Mononuclear cell (primary cell): Measurements from ENCODE around the gene TANGO2. TPM values are rescaled to one million over a fixed set of nuclear protein-coding genes. Genes with fewer than 3 reads are reported as not detected.

ENCODE experiments used
- H3K27me3 ChIP-seq: 2 replicates; pipeline ENCODE4 v1.6.0; 2011; ENCODE audit warnings: low read length, control low read depth; ENCODE audit not compliant: insufficient read depth
- H3K4me1 ChIP-seq: 2 replicates; pipeline ENCODE4 v1.5.1; 2011; ENCODE audit warnings: mild to moderate bottlenecking, low read length, control low read depth; ENCODE audit not compliant: insufficient read depth
- H3K4me3 ChIP-seq: 2 replicates; pipeline ENCODE4 v1.5.1; 2011; ENCODE audit warnings: mild to moderate bottlenecking, low read length, moderate library complexity
- H3K9me3 ChIP-seq: 2 replicates; pipeline ENCODE4 v1.5.1; 2011; ENCODE audit warnings: low read depth, mild to moderate bottlenecking, control low read depth, low read length
- total RNA-seq: library from RNA; depleted of rRNA; stranded (reverse); fragments of >200 nt; gene quantifications from one replicate; pipeline ENCODE4 v1.2.3, GENCODE V29; 2012

The TANGO2 gene
- total RNA-seq, 1 donor: 20.1 TPM

GRCh38 chr22:19989725-19990067 lies 31.2 kb upstream of the TANGO2 start:
- Histone ChIP-seq H3K4me1 (peaks cover 10% of the 10 kb centered on the region), H3K4me3 (no peak overlapping the region), H3K27me3 (no peaks in the 10 kb centered on the region), H3K9me3 (no peaks in the 10 kb centered on the region)

DNA sequence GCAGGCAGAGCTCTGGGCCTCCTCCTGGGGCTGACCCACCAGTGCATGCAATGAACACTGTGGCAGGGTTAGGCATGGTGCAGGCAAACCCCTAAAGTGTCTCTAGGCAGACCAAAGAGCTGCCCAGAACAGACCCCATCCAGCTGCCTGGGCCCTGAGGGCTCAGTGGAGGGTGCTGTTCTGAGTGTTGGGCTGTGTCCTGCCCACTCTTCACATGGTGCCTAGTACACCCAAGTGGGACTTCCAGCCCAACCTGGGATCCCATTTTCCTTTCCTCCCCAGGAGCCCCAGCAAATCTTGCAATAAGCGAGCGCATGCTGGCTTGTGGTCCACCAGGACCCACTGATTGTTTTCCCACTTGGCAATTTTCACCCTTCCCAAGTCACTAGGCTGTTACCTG lies 30.7 kb upstream of the TANGO2 start:
- H3K4me1 ChIP-seq: peaks cover 10% of the 10 kb centered on the region
- no peaks in the 10 kb centered on the region for H3K9me3 ChIP-seq
- no peak overlapping the region for H3K4me3 ChIP-seq
- H3K27me3 ChIP-seq: no peaks in the 10 kb centered on the region

DNA sequence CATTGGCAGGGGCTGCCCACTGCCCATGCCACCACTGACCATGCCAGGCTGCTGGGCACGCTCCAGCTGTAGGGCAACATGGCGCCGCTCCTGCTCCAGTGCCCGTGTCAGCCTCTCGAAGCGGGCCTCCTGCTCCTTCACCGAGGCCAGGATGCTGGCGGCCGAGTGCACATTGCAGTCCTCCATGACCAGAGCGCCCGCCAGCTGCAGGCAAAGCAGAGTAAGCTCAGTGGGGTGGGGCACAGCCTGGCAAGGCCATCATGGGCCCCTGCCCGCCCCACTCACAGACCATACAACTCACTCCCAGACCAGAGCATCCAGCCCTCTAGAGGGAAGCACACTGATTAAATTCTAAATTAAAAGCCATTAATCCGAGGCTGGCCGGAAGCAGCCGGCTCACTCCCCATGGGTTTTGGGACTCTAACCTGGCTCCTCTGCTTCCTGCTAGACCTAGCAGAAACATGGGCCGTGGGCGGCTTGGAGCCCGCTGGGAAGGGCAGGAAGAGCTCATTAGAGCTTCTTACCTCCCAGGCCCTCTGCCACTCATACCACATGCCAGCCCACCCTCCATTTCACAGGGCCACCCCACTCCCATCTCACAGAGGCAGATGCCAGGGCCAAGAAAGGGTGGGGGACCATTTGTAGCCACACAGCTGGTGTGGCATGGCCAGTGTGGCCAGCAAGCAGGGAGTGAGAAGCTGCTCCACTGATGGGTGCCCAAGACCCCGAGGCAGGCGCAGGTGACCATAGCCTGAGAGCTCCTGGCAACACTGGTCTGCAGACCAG lies 30.1 kb upstream of the TANGO2 start:
- no peak overlapping the region for H3K4me3 ChIP-seq
- peaks cover 10% of the 10 kb centered on the region for H3K4me1 ChIP-seq
- H3K9me3 ChIP-seq: no peaks in the 10 kb centered on the region
- H3K27me3 ChIP-seq: no peaks in the 10 kb centered on the region

DNA sequence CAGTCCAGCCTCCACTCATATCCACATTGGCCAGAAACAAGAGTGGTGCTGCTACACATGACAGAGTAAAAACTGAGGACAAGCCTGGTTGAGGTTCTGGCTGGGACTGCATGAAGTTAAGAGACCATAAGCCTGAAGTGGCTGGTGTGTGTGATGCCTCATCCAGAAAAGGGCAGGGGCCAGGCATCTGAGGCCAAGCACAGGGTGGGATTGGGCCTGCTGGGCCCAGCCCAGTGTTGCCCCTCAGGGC lies 29.6 kb upstream of the TANGO2 start:
- Histone ChIP-seq H3K4me3 (no peak overlapping the region), H3K27me3 (no peaks in the 10 kb centered on the region), H3K4me1 (peaks cover 5% of the 10 kb centered on the region), H3K9me3 (no peaks in the 10 kb centered on the region)

- no peak overlapping the region for H3K4me3 ChIP-seq
- peaks cover under 1% of the 10 kb centered on the region for H3K4me1 ChIP-seq
- no peaks in the 10 kb centered on the region for H3K9me3 ChIP-seq
- no peaks in the 10 kb centered on the region for H3K27me3 ChIP-seq
Measured at GRCh38 chr22:19991645-19992451, 29.1 kb upstream of the TANGO2 start.

- Histone ChIP-seq H3K27me3 (no peaks in the 10 kb centered on the region), H3K9me3 (no peaks in the 10 kb centered on the region), H3K4me1 (no peaks in the 10 kb centered on the region), H3K4me3 (no peak overlapping the region)
Measured at GRCh38 chr22:19992481-19992911, 28.4 kb upstream of the TANGO2 start.

DNA sequence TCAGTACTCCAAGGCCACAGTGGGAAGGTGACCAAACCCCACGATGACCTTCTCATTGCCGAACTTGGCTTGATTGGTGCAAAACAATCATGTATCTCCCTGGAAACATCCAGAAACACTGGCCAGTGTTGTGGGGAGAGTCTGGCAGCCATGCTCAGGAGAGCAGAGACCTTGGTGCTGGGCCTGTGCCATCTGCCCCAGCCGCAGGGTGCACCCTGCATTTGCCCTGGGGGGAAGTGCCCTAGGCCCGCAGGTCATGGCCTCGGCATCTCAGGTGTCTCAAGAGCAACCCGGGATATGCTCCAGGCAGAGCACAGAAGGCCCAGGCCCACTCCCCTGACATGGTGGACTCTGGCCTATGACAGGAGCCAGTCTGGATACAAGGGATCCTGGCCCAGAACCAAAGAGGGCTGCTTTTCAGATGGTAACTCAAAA lies 28.0 kb upstream of the TANGO2 start:
- no peaks in the 10 kb centered on the region for H3K9me3 ChIP-seq
- H3K4me3 ChIP-seq: no peak overlapping the region
- no peaks in the 10 kb centered on the region for H3K27me3 ChIP-seq
- H3K4me1 ChIP-seq: no peaks in the 10 kb centered on the region

DNA sequence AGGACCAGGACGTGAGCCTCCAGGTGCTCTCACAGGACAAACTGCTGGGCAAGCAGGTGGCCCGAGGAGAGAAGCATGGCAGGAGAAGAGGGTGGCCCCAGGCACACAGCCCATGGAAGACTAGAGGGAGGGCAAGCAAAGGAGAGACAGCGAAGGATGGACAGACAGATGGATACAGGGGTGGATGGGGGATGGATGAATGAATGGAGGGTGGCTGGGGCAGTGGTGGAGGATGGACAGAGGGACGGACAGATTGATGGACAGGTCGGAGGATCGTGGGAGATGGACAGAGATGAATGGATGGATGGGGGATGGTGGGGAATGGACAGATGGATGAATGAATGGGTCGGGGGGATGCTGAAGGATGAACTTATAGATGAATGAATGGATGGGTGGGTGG lies 27.0 kb upstream of the TANGO2 start:
- Histone ChIP-seq H3K9me3 (no peaks in the 10 kb centered on the region), H3K4me1 (no peaks in the 10 kb centered on the region), H3K4me3 (no peak overlapping the region), H3K27me3 (no peaks in the 10 kb centered on the region)

DNA sequence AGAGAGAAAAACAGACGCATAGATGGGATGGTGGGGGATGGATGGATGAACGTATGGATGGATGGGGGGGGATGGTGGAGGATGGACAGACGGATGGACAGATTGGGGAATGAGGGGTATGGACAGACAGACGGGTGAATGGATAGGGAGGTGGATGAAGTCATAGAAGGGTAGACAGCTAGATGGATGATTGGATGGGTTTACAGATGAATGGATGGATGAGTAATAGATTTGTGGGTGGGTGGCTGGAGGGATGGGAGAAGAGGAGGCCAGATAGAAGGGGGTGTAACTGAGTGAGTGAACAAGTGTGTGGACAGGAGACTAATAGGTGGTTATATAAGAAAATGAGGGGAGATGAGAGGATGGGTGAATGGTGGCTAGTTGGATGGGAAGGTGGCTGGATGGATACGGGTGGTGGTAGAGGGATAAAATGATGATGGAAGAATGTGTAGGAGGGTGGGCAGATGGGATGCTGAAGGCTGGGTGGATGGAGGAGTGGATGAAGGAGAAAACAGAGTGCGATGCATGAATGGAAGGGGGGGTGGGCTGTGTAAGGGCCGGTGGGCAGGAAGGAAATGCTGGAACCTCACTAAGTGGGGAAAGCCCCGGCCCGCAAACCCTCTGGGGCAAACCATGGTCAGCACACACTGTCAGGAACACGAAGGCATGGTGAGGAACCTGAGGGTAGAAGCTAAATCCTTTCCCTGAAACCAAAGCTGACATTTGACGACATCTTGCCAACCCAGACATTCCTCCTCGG lies 25.9 kb upstream of the TANGO2 start:
- H3K4me1 ChIP-seq: no peaks in the 10 kb centered on the region
- H3K4me3 ChIP-seq: no peak overlapping the region
- H3K27me3 ChIP-seq: no peaks in the 10 kb centered on the region
- H3K9me3 ChIP-seq: no peaks in the 10 kb centered on the region

DNA sequence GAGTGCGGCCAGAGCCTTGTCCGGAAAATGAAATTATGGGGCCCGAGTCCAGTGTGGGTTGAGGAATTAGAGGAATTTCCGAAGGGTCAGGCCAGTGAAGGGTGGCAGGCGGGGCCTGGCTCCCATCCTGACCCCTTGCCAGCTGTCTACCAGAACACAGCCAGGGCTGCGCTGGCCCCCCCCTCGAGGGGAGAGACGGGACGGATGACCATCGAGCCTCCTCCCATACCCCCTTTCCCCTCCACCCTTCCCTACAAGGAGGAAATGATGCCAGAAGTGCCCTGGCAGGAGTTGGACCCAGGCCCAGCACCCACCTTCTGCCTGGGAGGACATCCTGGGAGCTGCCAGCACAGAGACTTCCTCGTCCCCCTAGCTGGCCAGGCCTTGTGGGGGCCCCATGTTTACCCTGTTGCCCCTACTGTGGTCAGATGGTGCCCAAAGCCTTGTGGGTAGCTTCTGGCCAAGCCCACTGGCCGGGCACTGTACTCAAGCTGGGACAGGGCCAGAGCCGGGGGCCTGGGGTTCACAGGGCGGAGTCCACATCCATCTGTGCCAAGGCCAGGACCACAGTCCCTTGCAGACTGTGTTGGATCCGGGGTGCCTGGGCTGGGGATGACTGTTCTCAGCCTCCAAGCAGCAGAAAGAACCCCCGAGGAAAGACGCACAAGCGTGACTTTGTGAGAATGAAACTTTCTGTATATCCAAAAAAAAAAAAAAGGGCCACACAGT lies 25.1 kb upstream of the TANGO2 start:
- no peaks in the 10 kb centered on the region for H3K9me3 ChIP-seq
- H3K4me3 ChIP-seq: no peak overlapping the region
- no peaks in the 10 kb centered on the region for H3K4me1 ChIP-seq
- no peaks in the 10 kb centered on the region for H3K27me3 ChIP-seq

DNA sequence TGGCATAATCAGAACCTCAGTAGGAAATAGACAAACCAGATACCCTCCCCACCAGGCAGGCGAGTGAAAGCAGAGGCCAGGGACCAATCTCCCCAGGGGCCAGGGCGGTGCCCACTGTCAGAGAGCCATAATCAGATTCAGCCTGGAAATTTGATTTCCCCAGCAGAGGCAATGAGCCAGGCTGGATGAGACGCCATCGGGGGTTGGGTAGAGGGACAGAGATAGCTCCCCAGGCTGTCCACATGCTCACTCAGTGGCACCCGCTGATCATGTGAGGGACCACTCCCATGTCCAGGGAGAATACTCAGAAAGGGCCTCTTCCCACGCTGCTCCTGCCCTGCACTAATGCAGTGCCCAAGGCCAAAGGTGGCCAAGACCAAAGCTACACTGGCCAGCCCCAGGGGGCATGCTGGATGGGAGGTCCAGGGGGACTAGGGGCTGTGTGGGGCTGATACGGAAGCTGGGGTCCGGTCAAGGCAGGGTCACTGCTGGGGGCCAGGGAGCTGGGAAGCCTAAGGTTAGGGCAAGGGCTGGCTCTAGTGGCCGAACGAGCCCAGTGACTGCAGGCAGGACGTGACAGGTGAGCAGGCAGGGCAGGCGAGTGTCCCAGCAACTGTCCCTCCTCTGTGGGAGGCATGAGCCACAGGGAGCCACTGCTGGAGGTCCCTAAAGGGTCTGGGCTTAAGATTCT lies 24.1 kb upstream of the TANGO2 start:
- no peaks in the 10 kb centered on the region for H3K4me1 ChIP-seq
- H3K27me3 ChIP-seq: no peaks in the 10 kb centered on the region
- no peaks in the 10 kb centered on the region for H3K9me3 ChIP-seq
- no peak overlapping the region for H3K4me3 ChIP-seq

- Histone ChIP-seq H3K27me3 (no peaks in the 10 kb centered on the region), H3K9me3 (no peaks in the 10 kb centered on the region), H3K4me3 (no peak overlapping the region), H3K4me1 (no peaks in the 10 kb centered on the region)
Measured at GRCh38 chr22:19997561-19998231, 23.2 kb upstream of the TANGO2 start.

DNA sequence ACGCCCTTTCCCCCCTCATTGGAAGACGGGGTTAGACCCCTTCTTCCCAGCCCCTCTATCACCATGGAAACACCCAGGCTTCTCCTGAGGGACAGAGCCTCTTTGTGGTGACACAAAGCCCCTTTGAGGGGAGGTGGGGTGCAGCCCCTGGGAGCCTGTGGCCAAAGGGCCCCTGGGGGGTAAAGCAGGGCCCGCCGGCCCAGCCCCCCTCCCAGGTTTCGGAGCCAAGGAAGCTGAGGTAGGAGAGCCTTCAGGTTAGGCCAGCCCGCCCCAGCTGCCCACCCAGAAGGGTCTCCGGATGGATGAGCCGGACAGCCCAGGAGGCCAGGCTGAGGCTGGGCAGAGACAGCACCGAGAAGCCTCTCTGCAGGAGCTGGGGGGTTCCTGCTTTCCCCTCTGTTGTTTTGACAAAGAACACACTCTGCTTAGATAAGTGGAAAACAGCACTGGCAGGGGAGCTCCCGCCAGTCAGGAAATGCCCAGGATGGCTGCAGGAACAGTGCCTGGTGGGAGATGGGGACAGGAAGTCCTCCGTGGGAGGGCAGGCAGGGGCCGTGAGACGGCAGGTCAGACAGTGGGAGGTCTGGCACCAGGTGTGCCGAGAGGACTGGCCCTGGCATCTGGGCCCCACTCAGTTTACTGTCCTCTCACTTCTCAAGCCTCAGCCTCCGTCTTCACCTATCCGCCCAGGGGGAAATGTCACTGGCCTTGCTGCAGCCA lies 22.5 kb upstream of the TANGO2 start:
- Histone ChIP-seq H3K4me3 (no peak overlapping the region), H3K27me3 (no peaks in the 10 kb centered on the region), H3K4me1 (no peaks in the 10 kb centered on the region), H3K9me3 (peaks cover 7% of the 10 kb centered on the region)
